Measurements from ENCODE around the gene RNF112. TPM values are rescaled to one million over a fixed set of nuclear protein-coding genes. Genes with fewer than 3 reads are reported as not detected.

The RNF112 gene
- total and polyA plus RNA-seq, 2 of the 8 experiments (the other 6 are each of a cell fraction or from before 2014, with no cell fraction given): 1.1 to 2.2 TPM

DNA sequence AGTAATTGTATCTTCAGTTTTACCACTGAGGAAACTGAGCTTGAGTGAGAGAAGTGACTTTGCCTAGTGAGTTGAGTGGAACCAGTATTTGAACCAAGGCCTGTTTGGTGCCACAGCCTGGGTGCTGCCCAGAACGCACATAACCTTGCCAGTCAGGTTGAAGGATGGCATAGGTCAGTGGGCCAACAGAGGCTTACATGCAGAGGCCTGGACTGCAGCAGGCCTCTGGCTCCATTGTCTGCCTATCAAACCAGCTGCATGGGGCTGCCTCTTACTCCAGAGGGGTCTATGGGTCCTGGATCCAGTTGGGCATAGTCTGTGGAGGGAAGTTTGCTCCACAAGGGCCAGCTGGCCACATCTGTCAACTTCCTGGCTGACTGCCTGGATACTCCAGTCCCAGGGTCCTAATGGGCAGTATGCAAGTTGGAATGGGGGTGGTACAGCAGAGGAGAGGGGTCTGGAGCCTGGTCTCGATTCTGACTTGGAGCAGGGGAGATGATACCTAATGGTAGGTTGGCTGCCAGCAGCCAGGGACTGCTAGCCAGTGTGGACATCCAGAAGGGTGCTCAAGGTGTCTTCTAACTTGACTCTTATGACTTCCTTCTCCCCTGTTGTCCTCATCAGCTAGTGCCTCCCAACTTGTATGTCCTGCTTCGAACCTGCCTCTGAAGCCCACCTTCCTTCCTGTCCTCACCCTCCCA, 11.1 kb upstream of the RNF112 start:
- H3K4ac ChIP-seq (replicated peaks; ENCODE audit: insufficient read length, low read depth, low read length): no peak overlapping the region
- H4K91ac ChIP-seq (replicated peaks; ENCODE audit: insufficient read length, low read length): peak overlapping the region; percentile 87
- no peaks in the 10 kb centered on the region for H4K20me1 ChIP-seq (replicated peaks in 1 of 2; ENCODE audit: control insufficient read depth in 1 of 2, insufficient read depth in 2 of 2, low read length in 2 of 2)
- no peak overlapping the region for H3K4me3 ChIP-seq (ENCODE audit: extremely low read depth in 1 of 4, insufficient read depth in 2 of 4, low read depth in 3 of 4, low read length in 4 of 4)
- H3K56ac ChIP-seq (replicated peaks; ENCODE audit: insufficient read length, low read depth, low read length): no peak overlapping the region
- H3K4me2 ChIP-seq (ENCODE audit: insufficient read depth in 1 of 2, low read depth in 2 of 2, low read length in 2 of 2): no peak overlapping the region
- no peak overlapping the region for H3K27ac ChIP-seq (ENCODE audit: low read depth, low read length)
- DNase-seq (ENCODE audit: low read depth in 1 of 2, low spot score in 2 of 2) (no peak), FAIRE-seq (no peak)
- no peak overlapping the region for H3K18ac ChIP-seq (ENCODE audit: extremely low read depth, low read length)
- no peak overlapping the region for H3K23ac ChIP-seq (ENCODE audit: insufficient read length)
- CTCF ChIA-PET (ENCODE audit: partially characterized antibody): interaction anchor here (0.6 to 2.2 kb wide), 5 partner anchors 48 to 354 kb away, joined by 3 to 5 read pairs (median 3); no protein-coding TSS in a partner anchor
- POLR2A ChIA-PET (ENCODE audit: partially characterized antibody): interaction anchor here (1.0 to 1.5 kb wide), 3 partner anchors 9 to 22 kb away, joined by 3 to 5 read pairs (median 4); partner anchors contain the start of genes MAPK7 and RNF112
- H2BK5ac ChIP-seq (ENCODE audit: low read depth, low read length): no peak overlapping the region; the same call in 1 of the 2 replicates
- H4K8ac ChIP-seq (ENCODE audit: extremely low read depth, insufficient read depth, low read length): 0 out of 2 replicates have a peak overlapping the region, but pooled peaks have one; percentile 35
- H2BK120ac ChIP-seq (replicated peaks; ENCODE audit: low read depth, low read length): no peak overlapping the region
- no peaks in the 10 kb centered on the region for H3K79me2 ChIP-seq (ENCODE audit: control insufficient read depth in 1 of 2, insufficient read depth in 2 of 2, low read length in 2 of 2)
- no peak overlapping the region for H3K9ac ChIP-seq (replicated peaks in 1 of 4; ENCODE audit: extremely low read depth in 1 of 4, low read depth in 3 of 4, low read length in 3 of 4)
- peak overlapping the region; percentile 95; the same call in 1 of the 2 replicates for H2BK15ac ChIP-seq (ENCODE audit: low read length)
- 0 out of 2 replicates have a peak overlapping the region, but pooled peaks have one; percentile 17 for H2BK12ac ChIP-seq (ENCODE audit: low read depth, low read length)
- no peaks in the 10 kb centered on the region for H3K9me3 ChIP-seq (ENCODE audit: insufficient read depth in 2 of 2, low read depth in 1 of 2, low read length in 1 of 2)
- peak overlapping the region; percentile 72; the same call in 1 of the 2 replicates for H2BK20ac ChIP-seq (ENCODE audit: low read length)
- H3K4me1 ChIP-seq (replicated peaks in 1 of 4; ENCODE audit: control insufficient read depth in 3 of 4, insufficient read depth in 4 of 4, low read length in 3 of 4): peaks cover 2 to 9% (median 5%) of the 10 kb centered on the region in 4 experiments; a peak in 6 of 7 replicates
- no peak overlapping the region for H3K14ac ChIP-seq (ENCODE audit: insufficient read length)
- H2AK5ac ChIP-seq (ENCODE audit: low read depth, low read length): 0 out of 2 replicates have a peak overlapping the region, but pooled peaks have one; percentile 82
- H3K23me2 ChIP-seq (ENCODE audit: low read depth, low read length): peaks cover 2% of the 10 kb centered on the region; the same call in 1 of the 2 replicates
- H3K79me1 ChIP-seq (ENCODE audit: low read depth, low read length): no peaks in the 10 kb centered on the region
- H4K5ac ChIP-seq (ENCODE audit: insufficient read length, low read depth, low read length): no peak overlapping the region
- no peaks in the 10 kb centered on the region for H3K36me3 ChIP-seq (ENCODE audit: control insufficient read depth in 2 of 4, insufficient read depth in 4 of 4, low read length in 3 of 4)
- no peak overlapping the region for H2AFZ ChIP-seq (ENCODE audit: low read length)
- 87% methylated on average over 3 of the region's 3 CpGs; no CpG with 5 or more reads in 1 of the 2 experiments for WGBS, 2 experiments (ENCODE audit: extremely low coverage in 1 of 2, insufficient coverage in 1 of 2, insufficient read length in 1 of 2, insufficient replicate concordance in 2 of 2, low coverage in 1 of 2, low lambda C conversion rate in 2 of 2, missing lambda C conversion rate in 1 of 2)
- no peaks in the 10 kb centered on the region for H3K27me3 ChIP-seq (replicated peaks in 1 of 4; ENCODE audit: control insufficient read depth in 3 of 4, extremely low read depth in 1 of 4, insufficient read depth in 3 of 4, low read length in 3 of 4)
- TF ChIP-seq EP300 (IDR thresholded peaks at IDR 0.05; ENCODE audit: borderline replicate concordance in 1 of 2, low read depth in 2 of 2, low read length in 2 of 2) (no peak), JUN (IDR thresholded peaks at IDR 0.05; ENCODE audit: low read depth, low read length) (no peak), SUZ12 (IDR thresholded peaks at IDR 0.05; ENCODE audit: low read length) (no peak), RBBP5 (IDR thresholded peaks at IDR 0.05; ENCODE audit: borderline replicate concordance, low read depth, low read length) (no peak), POU5F1 (IDR thresholded peaks at IDR 0.05; ENCODE audit: low read depth, low read length) (no peak), CHD2 (IDR thresholded peaks at IDR 0.05; ENCODE audit: low read length) (no peak), ASH2L (IDR thresholded peaks at IDR 0.05; ENCODE audit: low read length) (no peak)
- TF ChIP-seq, protein P1, sequence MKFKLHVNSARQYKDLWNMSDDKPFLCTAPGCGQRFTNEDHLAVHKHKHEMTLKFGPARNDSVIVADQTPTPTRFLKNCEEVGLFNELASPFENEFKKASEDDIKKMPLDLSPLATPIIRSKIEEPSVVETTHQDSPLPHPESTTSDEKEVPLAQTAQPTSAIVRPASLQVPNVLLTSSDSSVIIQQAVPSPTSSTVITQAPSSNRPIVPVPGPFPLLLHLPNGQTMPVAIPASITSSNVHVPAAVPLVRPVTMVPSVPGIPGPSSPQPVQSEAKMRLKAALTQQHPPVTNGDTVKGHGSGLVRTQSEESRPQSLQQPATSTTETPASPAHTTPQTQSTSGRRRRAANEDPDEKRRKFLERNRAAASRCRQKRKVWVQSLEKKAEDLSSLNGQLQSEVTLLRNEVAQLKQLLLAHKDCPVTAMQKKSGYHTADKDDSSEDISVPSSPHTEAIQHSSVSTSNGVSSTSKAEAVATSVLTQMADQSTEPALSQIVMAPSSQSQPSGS (IDR thresholded peaks at IDR 0.05; ENCODE audit: low read length): no peak
- TF ChIP-seq, protein P2, sequence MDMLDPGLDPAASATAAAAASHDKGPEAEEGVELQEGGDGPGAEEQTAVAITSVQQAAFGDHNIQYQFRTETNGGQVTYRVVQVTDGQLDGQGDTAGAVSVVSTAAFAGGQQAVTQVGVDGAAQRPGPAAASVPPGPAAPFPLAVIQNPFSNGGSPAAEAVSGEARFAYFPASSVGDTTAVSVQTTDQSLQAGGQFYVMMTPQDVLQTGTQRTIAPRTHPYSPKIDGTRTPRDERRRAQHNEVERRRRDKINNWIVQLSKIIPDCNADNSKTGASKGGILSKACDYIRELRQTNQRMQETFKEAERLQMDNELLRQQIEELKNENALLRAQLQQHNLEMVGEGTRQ (IDR thresholded peaks at IDR 0.05; ENCODE audit: low read length): no peak

Measured in H1 (cell line).